PC-9 (cell line): Measurements from ENCODE around the gene GUCY2C. TPM values are rescaled to one million over a fixed set of nuclear protein-coding genes. Genes with fewer than 3 reads are reported as not detected.

Experiments used
- BruUV-seq: library from RNA; stranded (reverse); fragments of 400-500 nt; replicated peaks from 2 replicates; lab custom pipeline; 2021; lab: Mats Ljungman, UMichigan
- CTCF ChIA-PET: fragments of 300-600 bp; sonication (Branson Sonifier 250); formaldehyde crosslinking; loops from one replicate; lab custom pipeline; 2022; ENCODE audit warnings: antibody characterized with exemption; lab: Charles Lee
- POLR2A ChIA-PET: fragments of 300-600 bp; sonication (Branson Sonifier 250); formaldehyde crosslinking; loops from one replicate; lab custom pipeline; 2022; ENCODE audit warnings: antibody characterized with exemption; ENCODE audit not compliant: unreplicated experiment; lab: Charles Lee
- DNase-seq, 2 experiments: peaks; one replicate each; pipeline versions ENCODE4 v3.0.0 to v3.0.0-alpha.2; 2015 to 2022; ENCODE audit warnings: mixed read lengths in 1 of 2
- H2AFZ ChIP-seq: fragments of 200-600 bp; sonication (generic); 2 replicates; pipeline ENCODE4 v1.8.1; 2017; ENCODE audit warnings: antibody characterized with exemption
- H3F3A ChIP-seq: fragments of 200-600 bp; sonication (generic); 2 replicates; pipeline ENCODE4 v1.8.1; 2017; ENCODE audit warnings: antibody characterized with exemption, mild to moderate bottlenecking, low read depth; ENCODE audit not compliant: insufficient read depth
- H3K27ac ChIP-seq: fragments of 200-600 bp; sonication (generic); 2 replicates; pipeline ENCODE4 v1.6.1; 2016; ENCODE audit warnings: mixed run types
- H3K27me3 ChIP-seq: fragments of 200-600 bp; sonication (generic); 2 replicates; pipeline ENCODE4 v1.6.1; 2016; ENCODE audit warnings: low read depth, mixed run types; ENCODE audit not compliant: insufficient read depth
- H3K36me3 ChIP-seq: fragments of 200-600 bp; sonication (generic); 2 replicates; pipeline ENCODE4 v1.6.1; 2016; ENCODE audit warnings: low read depth, mixed run types
- H3K4me1 ChIP-seq: fragments of 200-600 bp; sonication (generic); replicated peaks from 2 replicates; pipeline ENCODE4 v1.6.1; 2016; ENCODE audit warnings: mixed run types; ENCODE audit not compliant: insufficient read depth
- H3K4me2 ChIP-seq: fragments of 200-600 bp; sonication (generic); 2 replicates; pipeline ENCODE4 v1.6.1; 2017; ENCODE audit warnings: mixed run types
- H3K4me3 ChIP-seq: fragments of 200-600 bp; sonication (generic); 2 replicates; pipeline ENCODE4 v1.6.1; 2016; ENCODE audit warnings: mixed run types
- H3K79me2 ChIP-seq: fragments of 200-600 bp; sonication (generic); 2 replicates; pipeline ENCODE4 v1.6.1; 2017; ENCODE audit warnings: low read depth, mixed run types
- H3K9me2 ChIP-seq: fragments of 200-600 bp; sonication (generic); 2 replicates; pipeline ENCODE4 v1.8.1; 2017; ENCODE audit warnings: mild to moderate bottlenecking; ENCODE audit not compliant: insufficient read depth
- H3K9me3 ChIP-seq: fragments of 200-600 bp; sonication (generic); 2 replicates; pipeline ENCODE4 v1.8.1; 2016; ENCODE audit warnings: low read depth; ENCODE audit not compliant: insufficient read depth
- H4K20me1 ChIP-seq: fragments of 200-600 bp; sonication (generic); 2 replicates; pipeline ENCODE4 v1.8.1; 2017; ENCODE audit not compliant: insufficient read depth
- EZH2 ChIP-seq: fragments of 200-600 bp; sonication (generic); IDR thresholded peaks from 2 replicates; pipeline ENCODE4 v1.8.0; 2017; ENCODE audit warnings: antibody characterized with exemption, low read depth
- intact Hi-C: fragments of 100-400 bp; cut with micrococcal nuclease; formaldehyde crosslinking; loops from one replicate; pipeline ENCODE4 v1.10.0; 2022; ENCODE audit not compliant: unreplicated experiment
- total RNA-seq: library from RNA; stranded (reverse); gene quantifications from 2 replicates; pipeline ENCODE4 v1.2.3, GENCODE V29; 2021
- TF ChIP-seq, protein P1 (sequence below): fragments of 200-600 bp; sonication (generic); conservative IDR thresholded peaks from 2 replicates; pipeline ENCODE4 v1.6.1; 2017; ENCODE audit warnings: mixed run types, antibody characterized with exemption, mild to moderate bottlenecking, moderate library complexity

The GUCY2C gene
- total RNA-seq, 1 experiment from 2014 or later = not detected

DNA sequence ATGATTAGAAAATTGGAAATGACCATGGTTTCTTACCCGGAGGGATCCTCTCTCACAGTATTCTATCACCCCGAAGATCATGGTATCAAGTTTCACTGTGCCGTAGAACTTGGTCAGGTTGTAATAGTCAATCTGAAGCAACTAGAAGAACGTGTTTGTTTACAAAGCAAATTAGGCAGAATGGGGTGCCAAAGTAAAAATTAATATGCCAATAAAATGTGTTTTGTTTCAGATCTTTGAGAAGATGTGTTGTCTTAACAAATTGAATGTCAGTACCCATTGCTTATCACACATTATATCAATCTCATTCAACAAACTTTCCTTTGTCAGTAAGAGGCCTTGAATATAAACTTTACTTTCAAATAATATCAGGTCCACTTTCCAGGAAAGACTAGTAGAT, 45.0 kb downstream of the GUCY2C start:
- H3K27me3 ChIP-seq = no peaks in the 10 kb centered on the region
- H3F3A ChIP-seq = no peaks in the 10 kb centered on the region
- CTCF ChIA-PET = no interaction called here
- H3K4me2 ChIP-seq = no peak overlapping the region
- no peaks in the 10 kb centered on the region for H4K20me1 ChIP-seq
- H3K4me3 ChIP-seq = no peak overlapping the region
- TF ChIP-seq EZH2 = no peak
- TF ChIP-seq, protein P1, sequence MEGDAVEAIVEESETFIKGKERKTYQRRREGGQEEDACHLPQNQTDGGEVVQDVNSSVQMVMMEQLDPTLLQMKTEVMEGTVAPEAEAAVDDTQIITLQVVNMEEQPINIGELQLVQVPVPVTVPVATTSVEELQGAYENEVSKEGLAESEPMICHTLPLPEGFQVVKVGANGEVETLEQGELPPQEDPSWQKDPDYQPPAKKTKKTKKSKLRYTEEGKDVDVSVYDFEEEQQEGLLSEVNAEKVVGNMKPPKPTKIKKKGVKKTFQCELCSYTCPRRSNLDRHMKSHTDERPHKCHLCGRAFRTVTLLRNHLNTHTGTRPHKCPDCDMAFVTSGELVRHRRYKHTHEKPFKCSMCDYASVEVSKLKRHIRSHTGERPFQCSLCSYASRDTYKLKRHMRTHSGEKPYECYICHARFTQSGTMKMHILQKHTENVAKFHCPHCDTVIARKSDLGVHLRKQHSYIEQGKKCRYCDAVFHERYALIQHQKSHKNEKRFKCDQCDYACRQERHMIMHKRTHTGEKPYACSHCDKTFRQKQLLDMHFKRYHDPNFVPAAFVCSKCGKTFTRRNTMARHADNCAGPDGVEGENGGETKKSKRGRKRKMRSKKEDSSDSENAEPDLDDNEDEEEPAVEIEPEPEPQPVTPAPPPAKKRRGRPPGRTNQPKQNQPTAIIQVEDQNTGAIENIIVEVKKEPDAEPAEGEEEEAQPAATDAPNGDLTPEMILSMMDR = no peak
- H3K36me3 ChIP-seq = no peaks in the 10 kb centered on the region
- H3K79me2 ChIP-seq = no peaks in the 10 kb centered on the region
- POLR2A ChIA-PET = no interaction called here
- no peak overlapping the region for H2AFZ ChIP-seq
- BruUV-seq = no TSS peak
- DNase-seq = no peak
- H3K27ac ChIP-seq = no peak overlapping the region
- no peaks in the 10 kb centered on the region for H3K9me3 ChIP-seq
- H3K4me1 ChIP-seq = no peaks in the 10 kb centered on the region
- intact Hi-C loops = no loop called here
- H3K9me2 ChIP-seq = no peaks in the 10 kb centered on the region

- CTCF ChIA-PET = no interaction called here
- Histone ChIP-seq H3K36me3 (no peaks in the 10 kb centered on the region), H3K4me1 (no peaks in the 10 kb centered on the region), H3K9me2 (no peaks in the 10 kb centered on the region), H3K27ac (no peak overlapping the region), H3F3A (no peaks in the 10 kb centered on the region), H3K27me3 (no peaks in the 10 kb centered on the region), H3K4me2 (no peak overlapping the region), H4K20me1 (no peaks in the 10 kb centered on the region), H3K9me3 (no peaks in the 10 kb centered on the region), H3K79me2 (no peaks in the 10 kb centered on the region), H3K4me3 (no peak overlapping the region), H2AFZ (no peak overlapping the region)
- TF ChIP-seq EZH2 = no peak
- TF ChIP-seq, protein P1 = no peak
- no peak for DNase-seq
- intact Hi-C loops = no loop called here
- BruUV-seq = no TSS peak
- POLR2A ChIA-PET = no interaction called here
These were observed 45.6 kb downstream of the GUCY2C start for GRCh38 chr12:14650789-14651188.

DNA sequence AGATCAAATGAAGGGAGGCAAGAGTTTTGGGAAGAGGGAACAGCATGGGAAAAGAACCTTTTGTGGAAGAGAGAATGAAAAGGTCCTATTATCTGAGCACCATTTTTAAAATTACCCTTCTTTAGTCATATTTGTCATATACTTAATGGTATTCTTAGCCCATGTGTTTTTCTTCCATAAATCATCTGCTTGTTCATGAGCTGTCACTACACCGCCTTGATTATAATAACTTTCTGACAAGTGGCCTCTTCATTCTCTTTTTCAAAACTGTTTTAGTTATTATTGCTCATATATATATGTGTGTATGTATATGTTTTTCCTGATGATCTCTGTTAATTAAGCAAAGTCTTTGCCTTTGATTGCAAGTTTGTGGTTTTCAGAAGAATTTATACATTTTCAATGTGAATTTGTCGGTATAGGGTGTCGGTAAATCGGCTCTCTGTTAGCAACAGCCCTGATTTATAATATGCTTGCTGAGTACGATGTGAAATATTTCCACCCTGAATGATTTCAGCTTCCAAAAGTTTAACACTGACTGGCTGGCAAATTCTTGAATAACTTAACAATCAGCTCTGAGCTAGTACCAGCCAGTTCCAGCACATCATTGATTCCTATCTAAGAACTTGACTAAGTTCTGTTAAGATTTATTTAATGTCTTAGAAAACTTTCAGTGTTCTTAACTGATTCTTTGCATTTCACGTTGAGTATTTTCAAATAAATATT, 49.2 kb downstream of the GUCY2C start:
- BruUV-seq = no TSS peak
- Histone ChIP-seq H2AFZ (no peak overlapping the region), H3K27ac (no peak overlapping the region), H3K79me2 (no peaks in the 10 kb centered on the region), H3K4me2 (no peak overlapping the region), H4K20me1 (no peaks in the 10 kb centered on the region), H3K9me2 (no peaks in the 10 kb centered on the region), H3K4me3 (no peak overlapping the region), H3K36me3 (no peaks in the 10 kb centered on the region), H3F3A (no peaks in the 10 kb centered on the region), H3K4me1 (no peaks in the 10 kb centered on the region), H3K9me3 (no peaks in the 10 kb centered on the region), H3K27me3 (no peaks in the 10 kb centered on the region)
- no peak for DNase-seq
- TF ChIP-seq, protein P1 = no peak
- no peak for TF ChIP-seq EZH2
- POLR2A ChIA-PET = no interaction called here
- CTCF ChIA-PET = no interaction called here
- intact Hi-C loops = no loop called here
